CD4-positive, alpha-beta T cell treated with Interleukin-15 for 4 hours (primary cell): ENCODE measurements around the gene GAREM2.

Experiments used
- DNase-seq: peaks from one replicate; pipeline ENCODE4 v3.0.0-alpha.2; 2020; ENCODE audit warnings: low spot score

Gene GAREM2

DNA sequence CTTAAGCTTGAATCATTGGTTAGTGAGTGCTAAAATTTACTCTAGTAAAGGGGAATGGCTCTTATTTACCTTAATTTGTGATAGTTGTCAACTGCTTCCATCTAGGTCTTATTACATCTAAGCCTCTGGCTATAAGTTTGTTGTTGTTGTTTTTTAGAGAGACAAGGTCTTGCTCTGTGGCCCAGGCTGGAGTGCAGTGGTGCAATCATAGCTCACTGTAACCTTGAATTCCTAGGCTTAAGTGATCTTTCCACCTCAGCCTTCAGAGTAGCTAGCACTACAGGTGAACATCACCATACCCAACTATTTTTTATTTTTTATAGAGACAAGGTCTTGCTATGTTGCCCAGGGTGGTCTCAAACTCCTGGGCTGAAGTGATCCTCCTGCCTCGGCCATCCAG is 65.0 kb downstream of the GAREM2 start:
- DNase-seq, result no peak

DNA sequence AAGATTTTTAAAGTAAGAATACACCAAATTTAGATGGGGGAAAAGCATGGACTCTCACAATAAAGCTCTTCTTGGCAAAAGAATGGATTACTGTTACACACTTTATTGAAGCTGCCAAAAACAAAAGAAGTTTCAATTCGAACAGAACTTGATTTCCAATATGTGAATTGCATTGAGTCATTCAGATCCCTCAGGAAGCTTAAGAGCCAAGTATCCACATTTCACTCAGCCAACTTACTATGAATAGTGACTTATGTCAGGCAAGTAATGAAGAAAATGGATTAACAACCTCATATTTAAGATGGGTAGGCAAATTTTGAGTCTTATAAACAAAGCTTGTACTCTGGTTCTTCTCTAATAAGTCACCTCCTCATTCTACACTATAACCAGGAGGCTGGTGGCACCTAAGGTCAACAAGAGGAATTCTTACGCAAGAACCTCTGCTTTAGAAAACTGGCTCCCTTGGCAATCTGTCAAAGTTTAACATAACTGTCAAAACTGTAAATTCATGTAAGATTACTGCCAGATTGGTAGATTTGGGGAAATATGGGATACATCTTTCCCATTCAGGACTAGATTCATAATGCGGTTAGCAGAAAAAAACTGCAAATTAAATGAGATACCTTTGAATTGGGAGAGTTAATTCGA is 65.5 kb downstream of the GAREM2 start:
- DNase-seq, result no peak
